ENCODE results near the gene GTF3C5. TPM values are rescaled to one million over a fixed set of nuclear protein-coding genes. Genes with fewer than 3 reads are reported as not detected.
"Not testable (repeated sequence)": the region's sequence is repeated elsewhere in the genome, so short reads cannot be mapped to it uniquely, and the experiment has no call there.

Gene GTF3C5
- total RNA-seq, 1 donor from 2014 or later, result 89.0 TPM

DNA sequence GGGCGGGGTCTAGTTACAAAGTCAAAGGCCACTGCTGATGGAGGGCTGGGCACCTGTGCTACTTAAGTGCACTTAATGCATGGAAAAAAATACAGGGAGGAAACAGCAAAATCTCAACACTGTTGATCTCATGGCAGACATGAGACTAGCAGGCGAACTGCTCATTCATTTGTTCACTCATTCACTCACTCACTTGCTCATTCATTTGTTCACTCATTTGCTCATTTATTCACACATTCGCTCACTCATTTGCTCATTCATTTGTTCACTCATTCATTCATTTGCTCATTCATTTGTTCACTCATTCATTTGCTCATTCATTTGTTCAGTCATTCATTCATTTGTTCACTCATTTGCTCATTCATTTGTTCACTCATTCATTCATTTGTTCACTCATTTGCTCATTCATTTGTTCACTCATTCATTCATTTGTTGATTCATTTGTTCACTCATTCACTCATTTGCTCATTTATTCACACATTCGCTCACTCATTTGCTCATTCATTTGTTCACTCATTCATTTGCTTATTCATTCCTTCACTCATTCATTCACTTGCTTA is 40.7 kb upstream of the GTF3C5 start:
- H3K9me3 Mint-ChIP-seq; H3K4me3 Mint-ChIP-seq; H3K4me1 Mint-ChIP-seq (ENCODE audit: low read depth); H3K36me3 Mint-ChIP-seq (ENCODE audit: low read depth); intact Hi-C loops (cut with micrococcal nuclease); DNase-seq (ENCODE audit: low spot score); H3K27ac Mint-ChIP-seq: not testable (repeated sequence)
- peaks cover 32% of the 10 kb centered on the region for H3K27me3 Mint-ChIP-seq (ENCODE audit: insufficient read depth)

DNA sequence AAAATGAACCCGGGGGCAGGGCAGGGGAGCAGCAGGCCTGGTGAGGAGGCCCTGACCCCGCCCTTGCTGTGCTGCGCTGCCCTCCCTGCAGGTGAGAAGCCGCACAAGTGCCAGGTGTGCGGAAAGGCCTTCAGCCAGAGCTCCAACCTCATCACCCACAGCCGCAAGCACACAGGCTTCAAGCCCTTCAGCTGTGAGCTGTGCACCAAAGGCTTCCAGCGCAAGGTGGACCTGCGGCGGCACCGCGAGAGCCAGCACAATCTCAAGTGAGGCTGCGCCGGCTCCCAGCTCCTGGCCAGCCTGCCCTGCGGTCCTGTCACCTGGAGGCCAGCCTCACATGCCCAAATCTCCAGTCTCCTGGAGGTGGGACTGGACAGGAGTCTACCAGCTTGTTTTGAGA is 40.0 kb upstream of the GTF3C5 start:
- Mint-ChIP-seq H3K9me3 (no peaks in the 10 kb centered on the region), H3K27me3 (ENCODE audit: insufficient read depth) (peaks cover 31% of the 10 kb centered on the region)

DNA sequence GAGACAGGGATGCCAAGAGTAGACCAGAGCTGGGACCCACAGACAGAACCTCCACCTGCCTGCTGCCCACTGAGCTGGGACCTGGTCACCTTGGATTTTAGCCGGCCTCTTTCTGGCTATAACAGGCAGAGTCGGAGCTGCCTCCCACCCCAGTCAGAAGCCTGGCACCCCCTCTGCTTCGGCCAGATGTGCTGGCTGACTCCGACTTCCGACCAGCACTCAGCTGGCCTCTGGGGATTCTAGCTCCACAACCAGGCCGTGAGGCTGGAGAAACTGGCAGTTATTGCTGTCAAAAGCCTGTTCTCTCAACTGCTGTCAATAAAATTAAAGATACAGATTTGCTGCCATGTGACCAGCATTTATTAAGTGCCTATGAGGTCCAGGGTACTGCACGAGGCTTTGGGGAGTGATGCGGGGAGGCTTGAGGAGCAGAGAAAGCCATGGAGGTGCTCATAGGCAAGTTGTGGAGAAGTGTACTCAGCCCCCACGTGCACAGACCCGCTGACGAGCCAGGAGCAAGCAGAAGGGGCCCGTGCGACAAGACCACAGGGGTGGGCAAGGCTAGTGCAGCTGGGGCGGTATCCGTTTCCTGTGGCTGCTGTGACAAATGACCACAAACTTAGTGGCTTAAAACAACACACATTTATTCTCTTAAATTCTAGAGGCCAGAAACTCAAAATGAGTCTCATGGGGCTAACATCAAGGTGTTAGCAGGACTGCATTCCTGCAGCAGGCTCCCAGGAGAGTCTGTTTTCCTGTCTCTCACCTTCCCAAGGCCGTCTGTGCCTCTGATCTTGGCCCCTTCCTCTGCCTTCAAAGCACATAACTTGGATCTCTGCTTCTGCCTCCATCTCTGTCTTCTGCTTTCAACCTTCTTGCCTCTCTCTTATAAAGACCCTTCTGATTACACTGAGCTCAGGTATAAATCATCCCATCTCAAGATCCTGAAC is 39.2 kb upstream of the GTF3C5 start:
- Mint-ChIP-seq H3K36me3 (ENCODE audit: low read depth) (no peaks in the 10 kb centered on the region), H3K27me3 (ENCODE audit: insufficient read depth) (peaks cover 28% of the 10 kb centered on the region), H3K9me3 (no peaks in the 10 kb centered on the region), H3K4me3 (no peak overlapping the region), H3K27ac (no peak overlapping the region), H3K4me1 (ENCODE audit: low read depth) (no peaks in the 10 kb centered on the region)
- DNase-seq (ENCODE audit: low spot score), result no peak
- intact Hi-C loops (cut with micrococcal nuclease), result no loop called here

More for the DNA sequence above, 40.0 kb upstream of the GTF3C5 start:
- H3K4me1 Mint-ChIP-seq (ENCODE audit: low read depth), result no peaks in the 10 kb centered on the region
- intact Hi-C loops (cut with micrococcal nuclease), result no loop called here
- H3K36me3 Mint-ChIP-seq (ENCODE audit: low read depth), result no peaks in the 10 kb centered on the region
- no peak overlapping the region for H3K27ac Mint-ChIP-seq
- no peak overlapping the region for H3K4me3 Mint-ChIP-seq
- no peak for DNase-seq (ENCODE audit: low spot score)

DNA sequence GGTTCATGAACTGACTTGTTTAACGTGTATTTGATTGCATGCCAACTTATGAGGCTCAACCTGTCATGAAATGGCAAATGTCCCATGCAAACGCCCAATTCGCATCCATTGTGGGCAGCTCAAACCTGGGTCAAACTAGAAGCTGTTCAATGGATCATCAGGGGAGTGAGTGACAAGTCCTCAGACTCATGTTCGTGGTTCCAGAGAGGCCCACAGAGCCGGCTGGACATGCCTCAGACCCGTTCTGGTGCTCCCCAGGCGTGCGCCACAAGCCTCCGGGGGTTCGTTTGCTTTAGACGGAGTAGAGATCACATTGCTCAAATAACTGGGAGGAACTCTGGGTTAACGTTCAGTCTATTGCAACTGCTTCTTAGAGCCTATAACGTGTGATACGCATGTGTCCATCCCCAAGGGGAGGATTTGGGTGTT is 37.3 kb upstream of the GTF3C5 start:
- no peak for DNase-seq (ENCODE audit: low spot score)
- Mint-ChIP-seq H3K4me1 (ENCODE audit: low read depth) (no peaks in the 10 kb centered on the region), H3K27me3 (ENCODE audit: insufficient read depth) (peaks cover 22% of the 10 kb centered on the region), H3K9me3 (no peaks in the 10 kb centered on the region), H3K4me3 (no peak overlapping the region), H3K27ac (no peak overlapping the region), H3K36me3 (ENCODE audit: low read depth) (no peaks in the 10 kb centered on the region)
- intact Hi-C loops (cut with micrococcal nuclease), result no loop called here

DNA sequence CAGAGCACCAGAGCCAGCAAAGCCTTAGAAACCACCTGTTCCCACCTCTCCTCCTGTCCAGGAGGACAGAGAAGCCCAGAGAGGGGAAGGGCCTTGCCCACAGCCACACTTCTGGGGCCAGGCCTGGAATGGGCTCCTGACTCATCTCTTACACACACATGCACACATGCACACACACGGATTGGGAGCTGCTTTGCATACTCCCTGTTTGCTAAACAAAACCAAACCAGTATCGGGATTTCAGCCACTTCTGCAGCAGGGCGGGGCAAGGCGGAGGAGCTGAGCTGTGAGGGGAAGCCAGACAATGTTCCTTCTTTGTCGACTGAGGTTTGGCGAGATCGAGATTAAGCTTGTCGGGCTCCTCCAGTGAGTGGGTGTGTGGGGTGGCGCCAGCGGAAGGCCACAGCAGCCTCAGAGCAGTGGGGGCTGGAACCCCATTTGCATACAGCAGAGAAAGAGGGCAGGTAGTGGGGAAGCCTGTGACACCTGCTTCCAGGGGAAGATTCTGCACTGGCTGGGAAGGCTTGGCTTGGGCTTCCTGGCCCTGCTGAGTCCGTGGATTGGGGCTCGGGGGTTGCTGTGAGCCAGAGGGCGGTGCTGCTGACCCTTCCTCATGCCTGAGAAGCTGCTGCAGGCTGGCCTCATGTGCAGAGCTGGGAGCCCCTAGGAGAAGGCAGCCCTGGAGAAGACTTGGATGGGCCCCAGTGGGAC is 36.2 kb upstream of the GTF3C5 start:
- Mint-ChIP-seq H3K27me3 (ENCODE audit: insufficient read depth) (peaks cover 21% of the 10 kb centered on the region), H3K36me3 (ENCODE audit: low read depth) (no peaks in the 10 kb centered on the region), H3K27ac (no peak overlapping the region), H3K9me3 (no peaks in the 10 kb centered on the region), H3K4me3 (no peak overlapping the region), H3K4me1 (ENCODE audit: low read depth) (no peaks in the 10 kb centered on the region)
- intact Hi-C loops (cut with micrococcal nuclease), result no loop called here
- no peak for DNase-seq (ENCODE audit: low spot score)

DNA sequence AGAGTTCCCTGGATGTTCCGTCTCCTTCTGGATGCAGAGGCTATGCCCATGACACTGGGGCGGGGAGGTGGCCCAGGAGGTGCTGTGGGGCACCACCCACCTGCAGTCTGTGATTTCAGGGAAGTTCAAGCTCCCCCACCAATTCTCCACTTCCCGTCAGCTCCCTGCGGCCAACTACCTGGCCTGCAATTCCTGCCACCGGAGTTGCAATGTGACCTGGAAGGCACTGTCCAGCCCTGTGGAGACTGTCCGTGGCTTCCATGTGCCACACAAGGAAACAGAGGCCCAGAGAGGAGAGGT is 35.7 kb upstream of the GTF3C5 start:
- intact Hi-C loops (cut with micrococcal nuclease), result no loop called here
- Mint-ChIP-seq H3K27ac (no peak overlapping the region), H3K36me3 (ENCODE audit: low read depth) (no peaks in the 10 kb centered on the region), H3K9me3 (no peaks in the 10 kb centered on the region), H3K27me3 (ENCODE audit: insufficient read depth) (peaks cover 21% of the 10 kb centered on the region), H3K4me3 (no peak overlapping the region), H3K4me1 (ENCODE audit: low read depth) (no peaks in the 10 kb centered on the region)
- DNase-seq (ENCODE audit: low spot score), result no peak

DNA sequence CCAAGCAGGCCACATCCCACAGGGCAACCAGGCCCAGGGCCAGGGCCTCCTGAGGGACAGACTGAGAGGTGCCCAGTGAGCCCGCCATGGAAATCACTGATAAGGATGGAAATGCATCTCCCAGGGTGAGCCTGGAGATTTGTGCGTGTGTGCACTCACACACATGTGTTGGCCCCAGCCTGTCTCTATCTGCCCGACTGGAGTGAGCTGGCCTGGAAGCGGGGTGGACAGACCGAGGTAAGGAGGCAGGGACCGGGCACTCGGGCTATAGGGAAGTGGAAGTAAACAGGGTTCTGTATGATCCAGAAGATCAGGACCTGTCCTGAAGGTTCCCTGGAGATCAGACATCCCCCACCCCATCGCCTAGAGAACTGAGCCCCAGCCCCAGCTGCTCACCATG is 34.9 kb upstream of the GTF3C5 start:
- Mint-ChIP-seq H3K4me1 (ENCODE audit: low read depth) (no peaks in the 10 kb centered on the region), H3K36me3 (ENCODE audit: low read depth) (no peaks in the 10 kb centered on the region), H3K27me3 (ENCODE audit: insufficient read depth) (peaks cover 20% of the 10 kb centered on the region), H3K27ac (no peak overlapping the region), H3K4me3 (no peak overlapping the region), H3K9me3 (no peaks in the 10 kb centered on the region)
- intact Hi-C loops (cut with micrococcal nuclease), result no loop called here
- DNase-seq (ENCODE audit: low spot score), result no peak

DNA sequence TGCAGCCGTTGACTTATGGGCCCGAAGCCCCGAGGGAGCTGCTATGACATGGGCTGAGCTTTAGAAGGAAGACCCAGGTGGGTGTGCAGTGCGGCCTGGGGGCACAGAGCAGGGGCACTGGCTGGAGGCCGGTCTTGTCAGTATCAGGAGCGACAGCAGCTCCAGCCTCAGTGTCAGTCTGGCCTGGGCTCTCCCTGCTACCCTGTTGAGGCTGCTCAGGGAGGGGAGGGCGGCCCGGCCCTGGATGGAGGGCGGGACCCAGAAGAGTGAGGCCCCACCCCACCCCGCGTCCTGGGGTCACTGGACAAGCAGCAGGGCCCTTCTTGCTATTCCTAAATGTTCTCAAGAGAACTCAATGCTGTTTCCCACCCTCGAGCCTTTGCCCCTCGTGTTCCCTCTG is 34.3 kb upstream of the GTF3C5 start:
- H3K4me1 Mint-ChIP-seq (ENCODE audit: low read depth), result no peaks in the 10 kb centered on the region
- intact Hi-C loops (cut with micrococcal nuclease), result no loop called here
- no peak for DNase-seq (ENCODE audit: low spot score)
- no peaks in the 10 kb centered on the region for H3K9me3 Mint-ChIP-seq
- no peak overlapping the region for H3K27ac Mint-ChIP-seq
- peaks cover 17% of the 10 kb centered on the region for H3K27me3 Mint-ChIP-seq (ENCODE audit: insufficient read depth)
- no peak overlapping the region for H3K4me3 Mint-ChIP-seq
- H3K36me3 Mint-ChIP-seq (ENCODE audit: low read depth), result no peaks in the 10 kb centered on the region

DNA sequence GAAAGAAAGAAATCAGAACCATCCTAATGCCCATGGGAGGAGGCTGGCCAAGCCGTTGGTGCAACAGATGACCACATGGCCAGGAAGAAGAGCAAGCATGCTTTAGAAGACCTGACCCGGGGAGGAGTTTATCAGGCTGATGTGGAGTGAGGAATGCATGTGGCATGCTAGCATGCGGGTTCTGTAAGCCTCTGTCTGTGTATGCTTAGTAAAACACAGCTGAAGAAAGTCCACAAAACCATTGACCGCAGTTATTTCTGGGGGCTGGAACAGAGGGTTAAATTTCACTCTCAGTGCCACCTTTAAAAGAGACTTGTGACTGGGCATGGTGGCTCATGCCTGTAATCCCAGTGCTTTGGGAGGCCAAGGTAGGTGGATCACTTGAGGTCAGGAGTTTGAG is 33.2 kb upstream of the GTF3C5 start:
- no peak for DNase-seq (ENCODE audit: low spot score)
- Mint-ChIP-seq H3K27ac (no peak overlapping the region), H3K4me3 (no peak overlapping the region), H3K36me3 (ENCODE audit: low read depth) (no peaks in the 10 kb centered on the region), H3K4me1 (ENCODE audit: low read depth) (no peaks in the 10 kb centered on the region), H3K9me3 (no peaks in the 10 kb centered on the region), H3K27me3 (ENCODE audit: insufficient read depth) (peaks cover 16% of the 10 kb centered on the region)
- intact Hi-C loops (cut with micrococcal nuclease), result no loop called here

DNA sequence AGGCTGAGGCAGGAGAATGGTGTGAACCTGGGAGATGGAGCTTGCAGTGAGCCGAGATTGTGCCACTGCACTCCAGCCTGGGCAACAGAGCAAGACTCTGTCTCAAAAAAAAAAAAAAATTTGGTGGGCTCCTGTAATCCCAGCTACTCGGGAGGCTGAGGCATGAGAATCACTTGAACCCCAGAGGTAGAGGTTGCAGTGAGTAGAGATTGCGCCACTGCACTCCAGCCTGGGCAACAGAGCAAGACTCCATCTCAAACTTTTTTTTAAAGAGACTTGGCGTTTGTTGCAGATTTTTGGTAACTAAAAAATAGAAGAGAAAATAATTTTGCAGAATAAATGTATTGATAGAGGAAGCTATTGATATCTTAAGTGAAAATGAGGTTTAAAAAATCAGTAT is 32.6 kb upstream of the GTF3C5 start:
- H3K36me3 Mint-ChIP-seq (ENCODE audit: low read depth); DNase-seq (ENCODE audit: low spot score); H3K4me3 Mint-ChIP-seq; intact Hi-C loops (cut with micrococcal nuclease); H3K4me1 Mint-ChIP-seq (ENCODE audit: low read depth); H3K9me3 Mint-ChIP-seq; H3K27ac Mint-ChIP-seq: not testable (repeated sequence)
- H3K27me3 Mint-ChIP-seq (ENCODE audit: insufficient read depth), result peaks cover 14% of the 10 kb centered on the region

DNA sequence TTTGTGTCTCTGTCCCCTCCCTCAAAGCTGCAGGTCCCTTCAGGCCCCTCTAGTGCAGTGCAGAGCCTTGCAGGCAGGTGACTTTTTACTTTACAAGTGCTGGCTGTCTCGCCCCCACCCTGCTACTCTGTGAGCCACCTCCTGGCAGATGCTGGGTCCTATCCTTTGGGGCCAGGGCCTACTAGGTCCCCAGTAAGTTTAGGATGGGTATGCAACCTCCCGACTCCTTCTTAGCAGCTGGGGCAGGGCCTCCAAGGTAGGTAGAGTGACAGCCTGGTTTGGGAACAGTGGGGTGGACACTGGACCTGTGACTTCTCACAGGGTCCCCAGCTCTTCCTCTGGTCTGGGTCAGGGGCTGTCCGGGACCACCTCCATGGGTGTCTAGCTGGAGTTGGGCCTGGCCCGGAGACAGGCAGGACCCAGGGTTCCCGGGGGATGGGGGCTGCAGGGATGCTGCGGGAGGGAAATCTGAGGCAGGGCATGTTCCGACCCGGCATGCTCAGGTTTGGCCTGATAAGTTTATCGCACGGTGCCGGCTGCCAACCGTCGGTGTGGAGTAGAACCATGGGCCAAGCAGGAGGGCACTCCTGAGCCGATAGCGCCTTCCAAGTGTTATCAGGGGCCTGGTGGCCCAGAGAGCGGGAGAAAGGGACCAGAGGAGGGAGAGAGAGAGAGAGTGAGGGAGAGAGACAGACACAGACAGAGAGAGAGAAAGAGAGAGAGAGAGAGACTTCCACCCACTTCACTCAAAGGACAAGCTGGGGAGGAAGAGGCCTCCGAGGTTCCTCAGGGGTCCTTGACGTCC is 31.8 kb upstream of the GTF3C5 start:
- Mint-ChIP-seq H3K9me3 (no peaks in the 10 kb centered on the region), H3K4me1 (ENCODE audit: low read depth) (no peaks in the 10 kb centered on the region), H3K27ac (no peak overlapping the region), H3K4me3 (no peak overlapping the region), H3K27me3 (ENCODE audit: insufficient read depth) (peaks cover 21% of the 10 kb centered on the region), H3K36me3 (ENCODE audit: low read depth) (no peaks in the 10 kb centered on the region)
- no peak for DNase-seq (ENCODE audit: low spot score)
- intact Hi-C loops (cut with micrococcal nuclease), result no loop called here

DNA sequence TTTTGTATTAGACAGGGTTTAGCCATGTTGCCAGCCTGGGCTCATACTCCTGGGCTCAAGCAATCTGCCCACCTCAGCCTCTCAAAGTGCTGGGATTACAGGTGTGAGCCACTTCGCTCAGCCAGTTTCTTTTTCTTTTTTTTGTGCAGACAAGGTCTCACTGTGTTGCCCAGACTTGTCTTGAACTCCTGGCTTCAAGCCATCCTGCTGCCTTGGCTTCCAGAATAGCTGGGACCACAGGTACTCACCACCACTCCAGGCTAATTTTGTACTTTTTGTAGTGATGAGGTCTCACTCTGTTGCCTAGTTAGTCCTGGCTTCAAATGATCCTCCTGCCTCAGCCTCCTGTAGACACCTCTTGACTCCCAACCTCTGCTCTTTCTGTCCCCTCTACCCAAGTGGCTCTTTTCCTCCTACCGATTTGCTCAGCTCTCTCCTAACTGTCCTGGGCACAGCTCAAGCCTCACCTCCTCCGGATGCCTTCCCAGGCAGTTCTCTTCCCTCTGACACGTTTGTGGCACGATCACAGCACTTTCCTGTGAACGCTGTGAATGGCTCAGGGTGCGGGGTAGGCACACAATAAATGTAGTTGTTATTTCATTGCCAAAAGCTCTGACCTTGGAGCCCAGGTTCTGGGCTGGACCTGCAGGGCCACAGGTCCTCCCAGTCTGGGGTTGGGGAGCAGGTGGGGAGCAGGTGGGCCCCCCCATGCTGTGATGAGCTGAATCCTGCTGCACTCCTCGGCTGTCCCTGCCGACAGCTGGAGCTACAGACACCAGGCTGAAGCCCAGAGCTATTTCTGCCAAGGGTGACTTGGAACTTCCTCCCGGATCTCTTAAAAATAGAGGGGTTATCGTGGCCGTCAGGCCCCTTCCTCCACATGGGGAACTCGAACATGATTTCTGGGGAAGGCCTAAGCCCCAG is 28.4 kb upstream of the GTF3C5 start:
- peaks cover 25% of the 10 kb centered on the region for H3K27me3 Mint-ChIP-seq (ENCODE audit: insufficient read depth)
- H3K36me3 Mint-ChIP-seq (ENCODE audit: low read depth), result no peaks in the 10 kb centered on the region
- no peak overlapping the region for H3K27ac Mint-ChIP-seq
- no peaks in the 10 kb centered on the region for H3K4me1 Mint-ChIP-seq (ENCODE audit: low read depth)
- no peak for DNase-seq (ENCODE audit: low spot score)
- no peaks in the 10 kb centered on the region for H3K9me3 Mint-ChIP-seq
- intact Hi-C loops (cut with micrococcal nuclease), result no loop called here
- H3K4me3 Mint-ChIP-seq, result no peak overlapping the region
